SK-N-SH (cell line): Measurements from ENCODE around the gene ADAMTSL1. TPM values are rescaled to one million over a fixed set of nuclear protein-coding genes. Genes with fewer than 3 reads are reported as not detected.
A peak's percentile ranks its signal among the peaks of the same experiment; 100 is the strongest.

Source experiments
- CTCF ChIA-PET: fragments of 300-600, 350-600 bp; formaldehyde crosslinking; extraction: SDS; loops from one replicate; lab custom pipeline; 2021; lab: Yijun Ruan, JAX
- POLR2A ChIA-PET: fragments of 350-600 bp; sonication (Branson Sonifier 250); formaldehyde crosslinking; extraction: SDS; loops from one replicate; lab custom pipeline; 2020; ENCODE audit warnings: antibody characterized with exemption, inconsistent platforms; lab: Yijun Ruan, JAX
- DNase-seq: peaks from one replicate; pipeline ENCODE4 v3.0.0; 2012
- H2AFZ ChIP-seq: fragments of 200-600 bp; sonication (generic); 2 replicates; pipeline ENCODE4 v1.8.1; 2016; ENCODE audit warnings: antibody characterized with exemption, mild to moderate bottlenecking, low read depth
- H3F3A ChIP-seq: fragments of 200-600 bp; sonication (generic); replicated peaks from 2 replicates; pipeline ENCODE3; 2016; ENCODE audit warnings: antibody characterized with exemption, mild to moderate bottlenecking; ENCODE audit not compliant: insufficient read depth
- H3K27ac ChIP-seq, 2 experiments: fragments of 200-500 bp in 1 of 2; fragments of 200-600 bp in 1 of 2; sonication (Bioruptor generic) in 1 of 2; sonication (generic), shearing (Covaris generic) in 1 of 2; 2 replicates each; pipeline versions ENCODE4 v1.5.1 to v1.6.1; 2014 to 2016; ENCODE audit warnings: low read depth in 2 of 2, inconsistent platforms in 1 of 2, low read length in 1 of 2, mild to moderate bottlenecking in 1 of 2, mixed read lengths in 1 of 2
- H3K27me3 ChIP-seq: fragments of 200-600 bp; sonication (generic), shearing (Covaris generic); 2 replicates; pipeline ENCODE4 v1.6.1; 2016; ENCODE audit warnings: mixed run types; ENCODE audit not compliant: insufficient read depth
- H3K36me3 ChIP-seq, 2 experiments: fragments of 200-500 bp in 1 of 2; fragments of 200-600 bp in 1 of 2; sonication (Bioruptor generic) in 1 of 2; sonication (generic) in 1 of 2; replicated peaks in 1 of 2; 2 replicates each; pipeline versions ENCODE3 to v1.5.1; 2014 to 2016; ENCODE audit warnings: low read length in 1 of 2, mild to moderate bottlenecking in 1 of 2; ENCODE audit not compliant: insufficient read depth in 2 of 2, control insufficient read depth in 1 of 2
- H3K4me1 ChIP-seq, 2 experiments: fragments of 200-500 bp in 1 of 2; fragments of 200-600 bp in 1 of 2; sonication (Bioruptor generic) in 1 of 2; sonication (generic), shearing (Covaris generic) in 1 of 2; 2 replicates each; pipeline versions ENCODE4 v1.5.1 to v1.6.1; 2014 to 2016; ENCODE audit warnings: low read depth in 1 of 2, low read length in 1 of 2, mixed run types in 1 of 2; ENCODE audit not compliant: insufficient read depth in 2 of 2, control insufficient read depth in 1 of 2
- H3K4me2 ChIP-seq: fragments of 200-600 bp; sonication (generic), shearing (Covaris generic); 2 replicates; pipeline ENCODE4 v1.6.1; 2017; ENCODE audit warnings: mixed run types
- H3K4me3 ChIP-seq, 2 experiments: fragments of 200-500 bp in 1 of 2; fragments of 200-600 bp in 1 of 2; sonication (Bioruptor generic) in 1 of 2; sonication (generic), shearing (Covaris generic) in 1 of 2; 2 replicates each; pipeline versions ENCODE4 v1.5.1 to v1.8.1; 2014 to 2016; ENCODE audit warnings: low read depth in 2 of 2, inconsistent platforms in 1 of 2, low read length in 1 of 2, mild to moderate bottlenecking in 1 of 2, mixed read lengths in 1 of 2, moderate library complexity in 1 of 2
- H3K79me2 ChIP-seq: fragments of 200-600 bp; sonication (generic); 2 replicates; pipeline ENCODE4 v1.8.1; 2017; ENCODE audit warnings: mild to moderate bottlenecking; ENCODE audit not compliant: insufficient read depth
- H3K9ac ChIP-seq: fragments of 200-600 bp; sonication (generic); 2 replicates; pipeline ENCODE4 v1.6.1; 2017; ENCODE audit warnings: mixed run types
- H3K9me2 ChIP-seq: fragments of 200-600 bp; sonication (generic); 2 replicates; pipeline ENCODE4 v1.6.1; 2017; ENCODE audit warnings: mixed run types
- H3K9me3 ChIP-seq: fragments of 200-600 bp; sonication (generic); 2 replicates; pipeline ENCODE4 v1.6.1; 2017; ENCODE audit warnings: mixed run types, mild to moderate bottlenecking, moderate library complexity
- H4K20me1 ChIP-seq: fragments of 200-600 bp; sonication (generic); 2 replicates; pipeline ENCODE4 v1.6.1; 2017; ENCODE audit warnings: mild to moderate bottlenecking, mixed run types; ENCODE audit not compliant: insufficient read depth
- CHD2 ChIP-seq: fragments of 150-350 bp; IDR thresholded peaks from 2 replicates; pipeline ENCODE4 v1.6.1; 2018; ENCODE audit warnings: low read length; ENCODE audit not compliant: partially characterized antibody
- ELF1 ChIP-seq: IDR thresholded peaks from 2 replicates; pipeline ENCODE4 v1.4.0; 2012
- EP300 ChIP-seq, 2 experiments: IDR thresholded peaks; 2 replicates each; pipeline versions ENCODE4 v1.4.0 to v1.6.1; 2012; ENCODE audit warnings: borderline replicate concordance in 1 of 2, low read depth in 1 of 2, low read length in 1 of 2
- EZH2phosphoT487 ChIP-seq: fragments of 200-600 bp; sonication (generic); IDR thresholded peaks from 2 replicates; pipeline ENCODE4 v1.6.1; 2017; ENCODE audit warnings: low read depth, mixed run types, mild to moderate bottlenecking, antibody characterized with exemption, moderate library complexity, borderline replicate concordance
- MXI1 ChIP-seq: IDR thresholded peaks from 2 replicates; pipeline ENCODE4 v1.6.1; 2012; ENCODE audit warnings: mild to moderate bottlenecking, low read depth, low read length, improper control_type of control experiment
- NFIC ChIP-seq: IDR thresholded peaks from 2 replicates; pipeline ENCODE4 v1.4.0; 2012; ENCODE audit warnings: borderline replicate concordance
- NRF1 ChIP-seq: IDR thresholded peaks from 2 replicates; pipeline ENCODE4 v1.6.1; 2012; ENCODE audit warnings: low read depth, mild to moderate bottlenecking, low read length
- POLR2AphosphoS5 ChIP-seq: IDR thresholded peaks from 2 replicates; pipeline ENCODE4 v1.6.1; 2012; ENCODE audit warnings: low read depth, low read length
- RFX5 ChIP-seq: IDR thresholded peaks from 2 replicates; pipeline ENCODE4 v1.6.1; 2012; ENCODE audit warnings: mild to moderate bottlenecking, improper control_type of control experiment, low read length
- RXRA ChIP-seq: IDR thresholded peaks from 2 replicates; pipeline ENCODE4 v1.4.0; 2012; ENCODE audit warnings: low read depth, mild to moderate bottlenecking, borderline replicate concordance
- SIN3A ChIP-seq: IDR thresholded peaks from 2 replicates; pipeline ENCODE4 v1.6.1; 2012; ENCODE audit warnings: low read depth, mild to moderate bottlenecking, low read length, moderate library complexity, borderline replicate concordance
- TAF1 ChIP-seq: IDR thresholded peaks from 2 replicates; pipeline ENCODE4 v1.6.1; 2012; ENCODE audit warnings: low read depth, mild to moderate bottlenecking, low read length, moderate library complexity, borderline replicate concordance
- TCF12 ChIP-seq: IDR thresholded peaks from 2 replicates; pipeline ENCODE4 v1.4.0; 2012
- TEAD4 ChIP-seq: IDR thresholded peaks from 2 replicates; pipeline ENCODE4 v1.4.0; 2012; ENCODE audit warnings: mild to moderate bottlenecking, borderline replicate concordance; ENCODE audit not compliant: insufficient read depth
- WGBS: methylation state at CpG from one replicate; pipeline ENCODE4 v1.1.6; 2017; ENCODE audit warnings: low lambda C conversion rate; 5-methylcytosine and 5-hydroxymethylcytosine counted together
- polyA plus RNA-seq, 3 experiments: library from polyadenylated mRNA; depleted of rRNA; stranded (reverse); fragments of >200 nt; gene quantifications; 2 replicates each; pipeline ENCODE4 v1.2.3, GENCODE V29; 2012
- TF ChIP-seq, protein P1 (sequence below): IDR thresholded peaks from 2 replicates; pipeline ENCODE4; 2012
- TF ChIP-seq, protein P2 (sequence below): fragments of 150-350 bp; IDR thresholded peaks from 2 replicates; pipeline ENCODE4 v1.6.1; 2017; ENCODE audit warnings: antibody characterized with exemption, low read length, low read depth, borderline replicate concordance
- TF ChIP-seq, protein P3 (sequence below): fragments of 150-350 bp; IDR thresholded peaks from 2 replicates; pipeline ENCODE4 v1.6.1; 2016; ENCODE audit warnings: mild to moderate bottlenecking, low read depth, low read length
- TF ChIP-seq, protein P4 (sequence below): IDR thresholded peaks from 2 replicates; pipeline ENCODE4 v1.6.1; 2012; ENCODE audit warnings: mild to moderate bottlenecking, low read depth, low read length, moderate library complexity
- TF ChIP-seq, protein P5 (sequence below): IDR thresholded peaks from 2 replicates; pipeline ENCODE4 v1.4.0; 2012; ENCODE audit warnings: low read depth

ADAMTSL1 gene
- polyA plus RNA-seq, 1 of the 3 experiments (the other 2 are of a cell fraction), result 114 TPM

DNA sequence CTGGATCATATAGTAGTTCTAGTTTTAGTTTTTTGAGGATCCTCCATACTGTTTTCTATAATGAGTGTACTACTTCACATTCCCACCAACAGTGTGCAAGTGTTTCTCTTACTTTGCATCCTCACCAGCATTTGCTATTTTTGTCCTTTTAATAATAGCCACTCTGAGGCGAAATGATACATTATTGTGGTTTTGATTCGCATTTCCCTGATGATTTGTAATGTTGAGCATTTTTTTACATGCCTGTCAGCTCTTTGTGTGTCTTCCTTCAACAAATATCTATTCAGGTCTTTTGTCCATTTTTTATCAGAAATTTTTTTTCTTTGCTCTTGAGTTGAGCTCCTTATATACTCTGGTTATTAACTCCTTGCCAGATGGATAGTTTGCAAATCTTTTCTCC is 114.0 kb downstream of the ADAMTSL1 start (continued):
- peak; percentile 75 for TF ChIP-seq TCF12
- TF ChIP-seq TAF1, result no peak
- TF ChIP-seq POLR2AphosphoS5, result peak; percentile 24; the same call in 1 of the 2 replicates
- TF ChIP-seq TEAD4, result peak; percentile 50; the same call in 1 of the 2 replicates
- TF ChIP-seq, protein P1, sequence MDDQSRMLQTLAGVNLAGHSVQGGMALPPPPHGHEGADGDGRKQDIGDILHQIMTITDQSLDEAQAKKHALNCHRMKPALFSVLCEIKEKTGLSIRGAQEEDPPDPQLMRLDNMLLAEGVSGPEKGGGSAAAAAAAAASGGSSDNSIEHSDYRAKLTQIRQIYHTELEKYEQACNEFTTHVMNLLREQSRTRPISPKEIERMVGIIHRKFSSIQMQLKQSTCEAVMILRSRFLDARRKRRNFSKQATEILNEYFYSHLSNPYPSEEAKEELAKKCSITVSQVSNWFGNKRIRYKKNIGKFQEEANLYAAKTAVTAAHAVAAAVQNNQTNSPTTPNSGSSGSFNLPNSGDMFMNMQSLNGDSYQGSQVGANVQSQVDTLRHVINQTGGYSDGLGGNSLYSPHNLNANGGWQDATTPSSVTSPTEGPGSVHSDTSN, result peak; percentile 87
- no peak for TF ChIP-seq SIN3A
- TF ChIP-seq EP300 (IDR thresholded peaks at IDR 0.05; ENCODE audit: borderline replicate concordance in 1 of 2, low read depth in 1 of 2, low read length in 1 of 2), result peak in 1 of 2 experiments; percentile 70; a peak in 1 of 4 replicates
- TF ChIP-seq, protein P2, sequence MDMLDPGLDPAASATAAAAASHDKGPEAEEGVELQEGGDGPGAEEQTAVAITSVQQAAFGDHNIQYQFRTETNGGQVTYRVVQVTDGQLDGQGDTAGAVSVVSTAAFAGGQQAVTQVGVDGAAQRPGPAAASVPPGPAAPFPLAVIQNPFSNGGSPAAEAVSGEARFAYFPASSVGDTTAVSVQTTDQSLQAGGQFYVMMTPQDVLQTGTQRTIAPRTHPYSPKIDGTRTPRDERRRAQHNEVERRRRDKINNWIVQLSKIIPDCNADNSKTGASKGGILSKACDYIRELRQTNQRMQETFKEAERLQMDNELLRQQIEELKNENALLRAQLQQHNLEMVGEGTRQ, result no peak
- no peak for TF ChIP-seq NRF1
- TF ChIP-seq, protein P3, sequence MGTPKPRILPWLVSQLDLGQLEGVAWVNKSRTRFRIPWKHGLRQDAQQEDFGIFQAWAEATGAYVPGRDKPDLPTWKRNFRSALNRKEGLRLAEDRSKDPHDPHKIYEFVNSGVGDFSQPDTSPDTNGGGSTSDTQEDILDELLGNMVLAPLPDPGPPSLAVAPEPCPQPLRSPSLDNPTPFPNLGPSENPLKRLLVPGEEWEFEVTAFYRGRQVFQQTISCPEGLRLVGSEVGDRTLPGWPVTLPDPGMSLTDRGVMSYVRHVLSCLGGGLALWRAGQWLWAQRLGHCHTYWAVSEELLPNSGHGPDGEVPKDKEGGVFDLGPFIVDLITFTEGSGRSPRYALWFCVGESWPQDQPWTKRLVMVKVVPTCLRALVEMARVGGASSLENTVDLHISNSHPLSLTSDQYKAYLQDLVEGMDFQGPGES, result no peak
- TF ChIP-seq EZH2phosphoT487, result no peak
- TF ChIP-seq, protein P4, sequence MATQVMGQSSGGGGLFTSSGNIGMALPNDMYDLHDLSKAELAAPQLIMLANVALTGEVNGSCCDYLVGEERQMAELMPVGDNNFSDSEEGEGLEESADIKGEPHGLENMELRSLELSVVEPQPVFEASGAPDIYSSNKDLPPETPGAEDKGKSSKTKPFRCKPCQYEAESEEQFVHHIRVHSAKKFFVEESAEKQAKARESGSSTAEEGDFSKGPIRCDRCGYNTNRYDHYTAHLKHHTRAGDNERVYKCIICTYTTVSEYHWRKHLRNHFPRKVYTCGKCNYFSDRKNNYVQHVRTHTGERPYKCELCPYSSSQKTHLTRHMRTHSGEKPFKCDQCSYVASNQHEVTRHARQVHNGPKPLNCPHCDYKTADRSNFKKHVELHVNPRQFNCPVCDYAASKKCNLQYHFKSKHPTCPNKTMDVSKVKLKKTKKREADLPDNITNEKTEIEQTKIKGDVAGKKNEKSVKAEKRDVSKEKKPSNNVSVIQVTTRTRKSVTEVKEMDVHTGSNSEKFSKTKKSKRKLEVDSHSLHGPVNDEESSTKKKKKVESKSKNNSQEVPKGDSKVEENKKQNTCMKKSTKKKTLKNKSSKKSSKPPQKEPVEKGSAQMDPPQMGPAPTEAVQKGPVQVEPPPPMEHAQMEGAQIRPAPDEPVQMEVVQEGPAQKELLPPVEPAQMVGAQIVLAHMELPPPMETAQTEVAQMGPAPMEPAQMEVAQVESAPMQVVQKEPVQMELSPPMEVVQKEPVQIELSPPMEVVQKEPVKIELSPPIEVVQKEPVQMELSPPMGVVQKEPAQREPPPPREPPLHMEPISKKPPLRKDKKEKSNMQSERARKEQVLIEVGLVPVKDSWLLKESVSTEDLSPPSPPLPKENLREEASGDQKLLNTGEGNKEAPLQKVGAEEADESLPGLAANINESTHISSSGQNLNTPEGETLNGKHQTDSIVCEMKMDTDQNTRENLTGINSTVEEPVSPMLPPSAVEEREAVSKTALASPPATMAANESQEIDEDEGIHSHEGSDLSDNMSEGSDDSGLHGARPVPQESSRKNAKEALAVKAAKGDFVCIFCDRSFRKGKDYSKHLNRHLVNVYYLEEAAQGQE, result no peak

DNA sequence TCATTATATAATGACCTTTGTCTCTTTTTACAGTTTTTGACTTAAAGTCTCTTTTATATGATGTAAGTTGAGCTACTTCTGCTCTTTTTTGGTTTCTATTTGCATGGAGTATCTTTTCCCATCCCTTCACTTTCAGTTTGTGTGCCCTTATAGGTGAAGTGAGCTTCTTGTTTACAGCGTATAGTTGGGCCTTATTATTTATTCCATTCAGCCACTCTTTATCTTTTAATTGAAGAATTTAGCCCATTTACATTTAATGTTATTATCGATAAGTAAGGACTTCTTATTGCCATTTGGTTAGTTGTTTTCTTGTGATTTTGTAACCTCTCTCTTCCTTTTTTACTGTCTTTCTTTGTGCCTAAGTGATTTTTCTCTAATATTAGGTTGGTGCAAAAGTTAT is 117.3 kb downstream of the ADAMTSL1 start:
- TF ChIP-seq, protein P5, sequence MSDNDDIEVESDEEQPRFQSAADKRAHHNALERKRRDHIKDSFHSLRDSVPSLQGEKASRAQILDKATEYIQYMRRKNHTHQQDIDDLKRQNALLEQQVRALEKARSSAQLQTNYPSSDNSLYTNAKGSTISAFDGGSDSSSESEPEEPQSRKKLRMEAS, result no peak
- TF ChIP-seq RXRA, result no peak
- no peak for TF ChIP-seq CHD2
- TF ChIP-seq NFIC, result no peak
- no peak for TF ChIP-seq RFX5
- no peak for TF ChIP-seq TCF12
- TF ChIP-seq NRF1, result no peak
- TF ChIP-seq MXI1, result no peak
- no peak for TF ChIP-seq ELF1
- TF ChIP-seq, protein P2, result no peak
- Histone ChIP-seq H3K4me3 (no peak overlapping the region), H3K9ac (no peak overlapping the region), H4K20me1 (no peaks in the 10 kb centered on the region), H3K9me3 (peaks cover 13% of the 10 kb centered on the region; the same call in 1 of the 2 replicates), H3K36me3 (peaks cover 0 to 70% of the 10 kb centered on the region in 2 experiments), H2AFZ (no peak overlapping the region), H3K79me2 (peaks cover 84% of the 10 kb centered on the region), H3K4me1 (no peaks in the 10 kb centered on the region), H3K9me2 (no peaks in the 10 kb centered on the region), H3K27ac (no peak overlapping the region), H3K27me3 (no peaks in the 10 kb centered on the region), H3K4me2 (no peak overlapping the region), H3F3A (peaks cover 31% of the 10 kb centered on the region)
- POLR2A ChIA-PET, result no interaction called here
- DNase-seq, result no peak
- WGBS, result 84% methylated on average over 2 of the region's 2 CpGs
- CTCF ChIA-PET, result no interaction called here
